ENCODE results near the gene PDE10A.

Gene PDE10A

DNA sequence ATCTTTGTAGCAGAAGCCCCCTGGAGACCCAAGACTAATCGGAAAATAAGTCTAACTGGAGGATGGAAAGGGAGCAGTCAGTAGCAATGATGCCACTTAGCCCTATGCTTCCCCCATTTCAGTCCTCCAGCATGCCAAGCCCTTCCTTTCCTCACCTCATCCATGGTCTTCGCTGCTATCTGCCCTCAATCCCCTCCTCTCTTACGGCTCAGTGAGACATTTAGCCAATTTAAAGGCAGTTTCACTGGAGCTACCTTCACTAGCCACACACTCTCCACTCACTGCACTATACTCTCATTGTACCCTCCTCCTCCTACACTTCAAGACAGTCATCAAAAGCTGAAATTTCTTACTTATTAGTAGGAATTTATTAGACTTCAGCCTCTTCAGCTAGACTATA lies 111.2 kb downstream of the PDE10A start:
- Histone ChIP-seq H3K36me3 (ENCODE audit: insufficient read depth, low read length) (no peaks in the 10 kb centered on the region), H3K79me2 (ENCODE audit: control insufficient read depth, insufficient read depth, low read length, unreplicated experiment) (no peaks in the 10 kb centered on the region), H3K4me3 (ENCODE audit: low read depth, low read length) (no peak overlapping the region), H3K27me3 (ENCODE audit: insufficient read depth, low read length) (no peaks in the 10 kb centered on the region), H3K27ac (ENCODE audit: low read depth, low read length) (no peak overlapping the region), H3K4me1 (ENCODE audit: control insufficient read depth, insufficient read depth, low read length, unreplicated experiment) (peaks cover 6% of the 10 kb centered on the region), H2AFZ (ENCODE audit: low read length, unreplicated experiment) (no peak overlapping the region)

DNA sequence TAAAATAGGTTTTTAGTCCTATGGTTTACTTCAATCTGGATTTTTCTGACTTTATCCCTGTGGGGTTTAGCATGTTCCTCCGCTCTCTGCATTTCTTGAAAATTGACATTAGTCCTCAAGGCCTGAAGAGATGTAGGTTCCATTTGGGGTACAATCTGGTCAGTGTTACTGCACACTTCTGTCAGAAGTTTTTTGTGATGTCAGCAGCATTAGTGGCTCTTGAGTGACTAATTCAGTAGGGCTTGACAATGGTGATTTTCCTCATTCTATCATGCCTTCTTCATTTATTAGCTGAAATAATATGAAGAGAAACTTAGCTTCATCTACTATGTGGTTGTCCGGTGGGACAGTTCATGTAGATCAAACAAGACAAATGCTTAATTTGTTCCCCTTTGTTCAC lies 114.6 kb downstream of the PDE10A start:
- no peaks in the 10 kb centered on the region for H3K27me3 ChIP-seq (ENCODE audit: insufficient read depth, low read length)
- peaks cover 4% of the 10 kb centered on the region for H3K4me1 ChIP-seq (ENCODE audit: control insufficient read depth, insufficient read depth, low read length, unreplicated experiment)
- H2AFZ ChIP-seq (ENCODE audit: low read length, unreplicated experiment): no peak overlapping the region
- H3K79me2 ChIP-seq (ENCODE audit: control insufficient read depth, insufficient read depth, low read length, unreplicated experiment): peaks cover 2% of the 10 kb centered on the region
- H3K36me3 ChIP-seq (ENCODE audit: insufficient read depth, low read length): no peaks in the 10 kb centered on the region
- no peak overlapping the region for H3K4me3 ChIP-seq (ENCODE audit: low read depth, low read length)
- H3K27ac ChIP-seq (ENCODE audit: low read depth, low read length): no peak overlapping the region

DNA sequence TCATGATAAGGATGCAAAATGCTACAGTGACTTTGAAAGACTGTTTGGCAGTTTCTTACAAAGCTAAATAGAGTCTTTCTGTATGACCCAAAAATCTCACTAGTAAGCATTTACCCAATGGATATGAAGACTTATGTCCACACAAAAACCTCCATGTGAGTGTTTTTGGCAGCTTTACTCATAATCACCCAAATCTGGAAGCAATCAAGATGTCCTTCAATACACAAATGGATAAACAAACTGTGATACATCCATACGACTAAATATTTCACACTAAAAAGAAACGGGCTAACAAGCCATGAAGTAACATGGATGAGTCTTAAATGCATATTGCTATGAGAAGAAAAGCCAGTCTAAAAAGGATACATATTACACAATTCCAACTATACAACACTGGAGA lies 117.2 kb downstream of the PDE10A start:
- H3K27me3 ChIP-seq (ENCODE audit: insufficient read depth, low read length): no peaks in the 10 kb centered on the region
- H3K36me3 ChIP-seq (ENCODE audit: insufficient read depth, low read length): no peaks in the 10 kb centered on the region
- no peak overlapping the region for H2AFZ ChIP-seq (ENCODE audit: low read length, unreplicated experiment)
- peaks cover 4% of the 10 kb centered on the region for H3K4me1 ChIP-seq (ENCODE audit: control insufficient read depth, insufficient read depth, low read length, unreplicated experiment)
- no peak overlapping the region for H3K4me3 ChIP-seq (ENCODE audit: low read depth, low read length)
- H3K79me2 ChIP-seq (ENCODE audit: control insufficient read depth, insufficient read depth, low read length, unreplicated experiment): peaks cover 2% of the 10 kb centered on the region
- no peak overlapping the region for H3K27ac ChIP-seq (ENCODE audit: low read depth, low read length)

DNA sequence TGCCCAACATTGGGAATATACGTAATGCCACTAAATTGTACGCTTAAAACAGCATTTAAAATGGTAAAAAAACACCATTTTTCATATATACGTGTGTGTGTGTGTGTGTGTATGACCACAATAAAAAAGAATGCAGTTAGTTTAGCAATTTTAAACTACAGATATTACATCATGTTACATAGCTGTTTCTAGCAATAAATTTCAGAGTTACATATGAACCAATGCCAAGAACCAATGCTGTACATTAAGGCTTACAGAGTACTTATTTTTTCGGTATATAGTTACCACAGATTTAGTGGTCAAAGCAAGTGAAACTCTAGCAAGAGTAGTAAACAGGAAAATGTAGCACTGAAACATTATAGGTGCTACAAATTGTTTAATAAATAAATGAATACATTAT lies 119.3 kb downstream of the PDE10A start:
- Histone ChIP-seq H2AFZ (ENCODE audit: low read length, unreplicated experiment) (no peak overlapping the region), H3K4me1 (ENCODE audit: control insufficient read depth, insufficient read depth, low read length, unreplicated experiment) (peaks cover 4% of the 10 kb centered on the region)

DNA sequence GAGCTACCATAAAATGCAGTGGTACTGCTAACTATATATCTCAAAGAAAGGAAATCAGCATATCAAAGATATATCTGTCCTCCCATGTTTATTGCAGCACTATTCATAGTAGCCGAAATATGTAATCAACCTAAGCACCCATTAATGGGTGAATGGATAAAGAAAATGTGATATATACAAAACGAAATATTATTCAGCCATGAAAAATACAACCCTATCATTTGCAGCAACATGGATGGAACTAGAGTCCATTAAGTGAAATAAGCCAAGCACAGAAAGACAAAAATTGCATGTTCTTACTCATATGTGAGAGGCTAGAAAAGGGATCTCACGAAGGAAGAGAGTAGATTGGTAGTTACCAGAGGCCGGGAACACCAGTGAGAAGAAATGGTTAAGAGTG lies 126.1 kb downstream of the PDE10A start:
- no peak overlapping the region for H2AFZ ChIP-seq (ENCODE audit: low read length, unreplicated experiment)
- no peaks in the 10 kb centered on the region for H3K36me3 ChIP-seq (ENCODE audit: insufficient read depth, low read length)
- no peak overlapping the region for H3K27ac ChIP-seq (ENCODE audit: low read depth, low read length)
- H3K79me2 ChIP-seq (ENCODE audit: control insufficient read depth, insufficient read depth, low read length, unreplicated experiment): no peaks in the 10 kb centered on the region
- H3K4me3 ChIP-seq (ENCODE audit: low read depth, low read length): no peak overlapping the region
- H3K4me1 ChIP-seq (ENCODE audit: control insufficient read depth, insufficient read depth, low read length, unreplicated experiment): no peaks in the 10 kb centered on the region
- no peaks in the 10 kb centered on the region for H3K27me3 ChIP-seq (ENCODE audit: insufficient read depth, low read length)

More for the DNA sequence above, 119.3 kb downstream of the PDE10A start:
- H3K79me2 ChIP-seq (ENCODE audit: control insufficient read depth, insufficient read depth, low read length, unreplicated experiment): peaks cover 2% of the 10 kb centered on the region
- H3K4me3 ChIP-seq (ENCODE audit: low read depth, low read length): no peak overlapping the region
- H3K27me3 ChIP-seq (ENCODE audit: insufficient read depth, low read length): no peaks in the 10 kb centered on the region
- no peaks in the 10 kb centered on the region for H3K36me3 ChIP-seq (ENCODE audit: insufficient read depth, low read length)
- H3K27ac ChIP-seq (ENCODE audit: low read depth, low read length): no peak overlapping the region

DNA sequence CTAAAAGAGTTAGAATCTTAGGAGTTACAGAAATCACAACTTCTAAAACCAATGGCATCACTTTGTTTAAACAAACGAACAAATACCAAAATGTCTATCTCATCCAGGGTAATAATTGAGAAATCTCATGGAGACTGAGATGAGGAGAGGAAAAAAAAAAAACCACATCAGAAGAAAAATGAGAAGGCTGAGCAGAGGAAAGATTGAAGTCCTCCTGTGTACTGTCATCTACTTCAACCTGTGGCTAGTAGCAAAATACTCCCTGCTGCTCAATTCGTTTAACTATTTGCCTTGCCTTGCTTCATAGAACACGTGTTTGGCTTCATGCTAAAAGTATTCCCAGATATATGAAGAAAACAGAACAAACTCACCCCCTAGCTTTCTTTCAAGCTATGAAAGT lies 143.7 kb downstream of the PDE10A start:
- H3K4me3 ChIP-seq (ENCODE audit: low read depth, low read length): no peak overlapping the region
- no peak overlapping the region for H3K27ac ChIP-seq (ENCODE audit: low read depth, low read length)
- peaks cover 4% of the 10 kb centered on the region for H3K4me1 ChIP-seq (ENCODE audit: control insufficient read depth, insufficient read depth, low read length, unreplicated experiment)
- no peaks in the 10 kb centered on the region for H3K27me3 ChIP-seq (ENCODE audit: insufficient read depth, low read length)
- no peaks in the 10 kb centered on the region for H3K79me2 ChIP-seq (ENCODE audit: control insufficient read depth, insufficient read depth, low read length, unreplicated experiment)
- H2AFZ ChIP-seq (ENCODE audit: low read length, unreplicated experiment): no peak overlapping the region
- H3K36me3 ChIP-seq (ENCODE audit: insufficient read depth, low read length): no peaks in the 10 kb centered on the region

DNA sequence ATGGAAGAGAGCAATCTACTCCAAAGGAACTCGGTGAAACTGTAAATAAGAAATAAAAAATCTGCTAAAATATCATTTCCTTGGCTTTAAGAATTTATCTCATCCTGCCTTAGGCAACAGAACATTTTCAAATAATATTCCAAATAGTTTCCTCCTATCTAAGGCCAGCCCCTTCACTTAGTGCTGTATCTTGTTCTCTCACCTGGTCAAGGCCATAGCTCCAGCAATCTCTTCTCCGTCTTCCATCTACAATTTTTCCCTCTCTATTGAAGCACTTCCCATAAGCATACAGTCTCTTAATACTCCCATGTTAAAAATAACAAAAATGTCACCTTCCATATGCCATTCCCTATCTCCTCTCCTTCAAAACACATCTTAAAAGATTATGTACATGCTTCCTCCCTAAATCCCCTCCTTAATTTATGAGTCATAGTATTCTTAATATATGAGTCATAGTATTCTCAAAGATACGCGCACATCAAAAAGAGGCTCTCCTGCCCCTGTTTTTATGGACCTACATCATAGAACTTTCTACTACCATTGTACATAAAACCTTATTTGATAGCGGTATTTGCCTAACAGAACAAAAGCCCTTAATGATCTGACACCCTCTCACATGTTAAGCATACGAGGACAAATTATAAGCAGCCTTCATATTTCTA lies 146.9 kb downstream of the PDE10A start:
- Histone ChIP-seq H3K27me3 (ENCODE audit: insufficient read depth, low read length) (no peaks in the 10 kb centered on the region), H3K4me3 (ENCODE audit: low read depth, low read length) (no peak overlapping the region), H3K4me1 (ENCODE audit: control insufficient read depth, insufficient read depth, low read length, unreplicated experiment) (peaks cover 4% of the 10 kb centered on the region), H3K36me3 (ENCODE audit: insufficient read depth, low read length) (no peaks in the 10 kb centered on the region), H3K27ac (ENCODE audit: low read depth, low read length) (no peak overlapping the region), H3K79me2 (ENCODE audit: control insufficient read depth, insufficient read depth, low read length, unreplicated experiment) (no peaks in the 10 kb centered on the region), H2AFZ (ENCODE audit: low read length, unreplicated experiment) (no peak overlapping the region)

DNA sequence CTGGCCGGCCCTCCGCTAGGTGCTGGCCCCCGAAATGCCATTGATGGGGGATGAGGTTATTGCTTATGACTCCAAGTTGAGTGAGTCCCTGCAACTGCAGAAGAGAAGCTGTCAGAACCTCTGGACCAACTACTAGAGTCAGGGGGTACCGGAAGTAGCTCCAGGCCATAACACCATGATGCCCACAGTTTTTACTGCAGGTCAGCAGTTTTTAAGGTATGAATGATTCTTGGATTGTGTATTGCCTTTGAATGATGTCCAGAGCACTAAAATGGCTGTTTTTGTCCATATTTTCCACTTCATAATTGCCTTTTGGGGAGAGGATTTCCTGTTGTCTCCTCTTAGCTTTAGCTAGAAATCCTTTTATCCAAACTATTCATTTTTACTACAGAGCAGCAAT lies 148.4 kb downstream of the PDE10A start:
- no peak overlapping the region for H3K4me3 ChIP-seq (ENCODE audit: low read depth, low read length)
- no peak overlapping the region for H3K27ac ChIP-seq (ENCODE audit: low read depth, low read length)
- peaks cover 4% of the 10 kb centered on the region for H3K4me1 ChIP-seq (ENCODE audit: control insufficient read depth, insufficient read depth, low read length, unreplicated experiment)
- no peaks in the 10 kb centered on the region for H3K27me3 ChIP-seq (ENCODE audit: insufficient read depth, low read length)
- no peak overlapping the region for H2AFZ ChIP-seq (ENCODE audit: low read length, unreplicated experiment)
- no peaks in the 10 kb centered on the region for H3K36me3 ChIP-seq (ENCODE audit: insufficient read depth, low read length)
- H3K79me2 ChIP-seq (ENCODE audit: control insufficient read depth, insufficient read depth, low read length, unreplicated experiment): no peaks in the 10 kb centered on the region

DNA sequence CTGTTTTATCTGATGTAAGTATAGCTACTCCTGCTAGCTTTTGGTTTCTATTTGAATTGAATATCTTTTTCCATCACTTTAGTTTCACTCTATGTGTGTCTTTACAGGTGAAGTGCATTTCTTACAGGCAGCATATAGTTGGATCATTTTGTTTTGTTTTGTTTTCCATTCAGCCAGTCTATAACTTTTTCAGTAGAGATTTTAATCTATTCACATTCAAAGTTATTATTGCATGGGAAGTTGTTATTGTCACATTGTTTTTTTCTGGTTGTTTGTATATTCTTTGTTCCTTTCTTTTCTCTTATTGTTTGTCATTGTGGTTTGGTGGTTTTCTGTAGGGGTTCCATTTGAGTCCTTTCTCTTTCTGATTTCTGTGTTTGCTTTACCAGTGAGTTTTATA lies 151.2 kb downstream of the PDE10A start:
- H3K4me1 ChIP-seq (ENCODE audit: control insufficient read depth, insufficient read depth, low read length, unreplicated experiment): peaks cover 4% of the 10 kb centered on the region
- H3K27ac ChIP-seq (ENCODE audit: low read depth, low read length): no peak overlapping the region
- no peak overlapping the region for H3K4me3 ChIP-seq (ENCODE audit: low read depth, low read length)
- H2AFZ ChIP-seq (ENCODE audit: low read length, unreplicated experiment): no peak overlapping the region
- no peaks in the 10 kb centered on the region for H3K36me3 ChIP-seq (ENCODE audit: insufficient read depth, low read length)
- H3K79me2 ChIP-seq (ENCODE audit: control insufficient read depth, insufficient read depth, low read length, unreplicated experiment): no peaks in the 10 kb centered on the region
- no peaks in the 10 kb centered on the region for H3K27me3 ChIP-seq (ENCODE audit: insufficient read depth, low read length)

DNA sequence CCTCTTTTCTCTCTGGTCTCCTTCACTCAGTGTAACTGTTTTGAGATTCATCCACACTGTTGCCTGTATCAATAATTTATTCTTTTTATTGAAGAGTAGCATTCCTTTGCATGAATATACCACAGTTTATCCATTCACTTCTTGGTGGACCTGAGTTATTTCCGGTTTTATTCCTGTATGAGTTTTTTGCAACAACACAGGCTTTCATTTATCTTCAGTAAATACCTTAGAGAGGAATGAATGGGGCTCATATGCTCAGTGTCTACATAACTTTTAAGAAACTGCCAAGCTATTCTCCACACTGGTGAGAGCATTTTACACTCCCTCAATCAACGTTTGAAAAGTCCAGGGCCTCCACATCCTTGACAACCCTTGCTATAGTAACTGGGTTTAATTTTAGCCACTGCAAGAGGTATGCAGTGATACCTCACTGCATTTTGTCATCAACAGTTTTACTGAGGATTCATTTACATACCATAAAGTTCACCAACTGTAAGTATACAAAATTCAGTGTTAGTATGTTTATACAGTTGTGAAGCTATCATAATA lies 154.6 kb downstream of the PDE10A start:
- Histone ChIP-seq H3K4me1 (ENCODE audit: control insufficient read depth, insufficient read depth, low read length, unreplicated experiment) (no peaks in the 10 kb centered on the region), H3K36me3 (ENCODE audit: insufficient read depth, low read length) (no peaks in the 10 kb centered on the region), H3K27ac (ENCODE audit: low read depth, low read length) (no peak overlapping the region), H3K4me3 (ENCODE audit: low read depth, low read length) (no peak overlapping the region), H2AFZ (ENCODE audit: low read length, unreplicated experiment) (no peak overlapping the region), H3K27me3 (ENCODE audit: insufficient read depth, low read length) (no peaks in the 10 kb centered on the region), H3K79me2 (ENCODE audit: control insufficient read depth, insufficient read depth, low read length, unreplicated experiment) (no peaks in the 10 kb centered on the region)

DNA sequence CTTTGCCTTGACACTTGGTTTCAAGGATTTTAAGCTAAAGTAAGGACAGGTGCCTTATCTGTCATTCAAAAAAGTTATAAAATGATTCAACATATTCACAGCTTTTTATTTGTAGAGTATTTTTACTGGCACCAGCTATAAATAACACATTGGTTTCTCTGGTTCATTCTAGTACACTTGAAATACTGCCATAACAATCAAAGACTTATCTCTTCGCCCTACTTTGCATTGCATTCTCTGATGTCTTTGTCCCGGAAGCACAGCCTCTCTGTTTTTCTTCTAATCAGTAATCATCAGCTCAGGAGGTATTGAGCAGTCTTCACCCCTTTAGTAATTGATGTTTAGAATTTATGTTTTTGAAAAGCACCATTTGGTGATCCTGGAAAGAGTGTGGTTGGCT lies 156.4 kb downstream of the PDE10A start:
- no peak overlapping the region for H2AFZ ChIP-seq (ENCODE audit: low read length, unreplicated experiment)
- H3K4me3 ChIP-seq (ENCODE audit: low read depth, low read length): no peak overlapping the region
- no peaks in the 10 kb centered on the region for H3K36me3 ChIP-seq (ENCODE audit: insufficient read depth, low read length)
- H3K79me2 ChIP-seq (ENCODE audit: control insufficient read depth, insufficient read depth, low read length, unreplicated experiment): no peaks in the 10 kb centered on the region
- no peaks in the 10 kb centered on the region for H3K27me3 ChIP-seq (ENCODE audit: insufficient read depth, low read length)
- H3K27ac ChIP-seq (ENCODE audit: low read depth, low read length): no peak overlapping the region
- H3K4me1 ChIP-seq (ENCODE audit: control insufficient read depth, insufficient read depth, low read length, unreplicated experiment): no peaks in the 10 kb centered on the region

Measured in ACC112 (cell line).